Brain pericyte (primary cell): ENCODE measurements around the gene PDPR.
"Not testable (repeated sequence)": the region's sequence is repeated elsewhere in the genome, so short reads cannot be mapped to it uniquely, and the experiment has no call there.

Experiments used
- DNase-seq: peaks from one replicate; pipeline ENCODE4 v3.0.0-alpha.2; 2012; ENCODE audit warnings: low read depth, low spot score

Gene PDPR

DNA sequence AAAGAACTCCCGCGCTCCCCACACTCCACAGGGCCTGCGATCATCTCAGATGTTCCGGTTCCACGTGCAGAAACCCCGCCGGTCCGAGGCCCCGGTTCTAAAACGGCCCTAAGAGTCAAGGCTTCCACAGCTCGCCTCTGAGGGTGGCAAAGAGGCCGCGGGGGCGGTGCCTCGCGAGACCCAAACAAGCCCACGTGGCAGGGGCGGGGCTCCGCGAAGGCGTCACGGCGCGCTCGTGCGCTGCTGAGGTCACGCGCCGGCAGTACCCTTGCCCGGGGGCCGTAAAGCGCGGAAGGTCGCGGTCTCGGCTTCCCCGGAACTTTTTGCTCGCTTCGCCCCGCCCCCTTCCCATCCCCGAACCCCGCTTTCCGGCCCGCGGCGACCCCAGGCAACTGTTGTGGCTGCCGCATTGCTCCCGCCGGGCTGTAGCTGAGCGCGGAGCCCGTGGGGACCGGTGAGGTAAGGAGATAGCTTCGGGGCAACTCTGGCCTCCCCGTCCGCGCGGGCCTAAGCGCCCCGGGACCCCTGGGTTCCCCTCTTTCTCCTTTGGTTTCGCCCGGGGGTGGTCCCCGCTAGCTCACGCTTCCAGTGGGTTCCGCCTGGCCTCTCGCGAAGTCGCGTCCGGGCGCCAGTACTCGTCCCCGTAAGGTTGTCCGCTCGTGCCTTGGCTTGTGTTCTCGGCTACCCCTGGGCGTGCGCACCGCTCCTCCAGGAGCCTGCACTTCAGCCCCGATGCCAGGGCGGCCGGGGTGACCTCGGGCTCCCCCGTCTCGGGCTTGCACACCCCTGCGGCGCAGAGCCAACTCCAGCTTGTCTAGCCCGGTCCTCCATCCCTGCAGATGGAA lies at the start of gene PDPR:
Gene PDPR, plus strand, starts transcription at position 351 of the 845 bp plus-strand sequence. CDS start 6,161 bp downstream, outside the sequence.
- DNase-seq = peak; percentile 69

DNA sequence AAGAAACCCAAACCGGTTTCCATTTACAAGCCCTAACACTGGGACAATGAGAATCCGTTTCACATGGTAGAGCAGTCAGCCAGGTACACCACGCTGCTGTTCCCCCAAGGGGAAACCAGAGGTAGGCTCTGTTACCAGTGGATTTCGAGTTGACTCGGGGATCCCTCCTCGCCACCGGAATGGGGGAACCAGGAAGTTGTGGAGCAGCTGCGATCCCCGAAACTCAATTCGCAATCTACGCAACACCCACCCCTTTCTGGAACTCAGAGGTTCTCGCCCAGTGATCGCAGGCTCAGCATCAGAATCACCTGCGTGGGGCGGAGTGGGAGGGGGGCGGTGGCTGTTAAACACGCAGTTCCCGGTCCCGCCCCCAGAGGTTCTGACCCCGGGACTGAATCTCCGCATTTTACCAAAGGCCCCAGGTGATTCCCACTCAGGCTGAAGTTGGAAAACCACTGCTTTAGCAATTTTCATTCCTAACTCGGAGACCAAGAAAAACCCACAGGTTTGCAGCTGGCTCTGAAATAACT lies 49.2 kb upstream of the PDPR start:
- DNase-seq = not testable (repeated sequence)

DNA sequence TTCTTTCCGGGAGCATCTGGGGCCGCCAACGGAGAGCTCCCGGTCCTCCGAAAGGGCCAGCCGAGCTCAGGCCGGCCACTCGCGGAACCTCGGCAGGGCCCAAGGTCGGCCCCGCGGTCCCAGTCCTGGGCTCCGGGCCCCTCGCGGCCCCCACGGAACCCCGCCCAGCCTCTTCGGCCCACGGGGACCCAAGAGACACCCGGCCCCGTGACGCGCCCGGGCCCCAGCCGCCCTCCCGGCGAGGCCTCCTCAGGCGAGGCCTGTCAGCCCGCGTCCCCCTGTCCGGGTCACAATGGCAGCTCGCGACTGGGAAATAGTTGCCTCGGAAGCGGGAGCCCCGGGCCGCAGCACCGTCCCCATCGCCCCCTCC lies 48.8 kb upstream of the PDPR start:
- not testable (repeated sequence) for DNase-seq

DNA sequence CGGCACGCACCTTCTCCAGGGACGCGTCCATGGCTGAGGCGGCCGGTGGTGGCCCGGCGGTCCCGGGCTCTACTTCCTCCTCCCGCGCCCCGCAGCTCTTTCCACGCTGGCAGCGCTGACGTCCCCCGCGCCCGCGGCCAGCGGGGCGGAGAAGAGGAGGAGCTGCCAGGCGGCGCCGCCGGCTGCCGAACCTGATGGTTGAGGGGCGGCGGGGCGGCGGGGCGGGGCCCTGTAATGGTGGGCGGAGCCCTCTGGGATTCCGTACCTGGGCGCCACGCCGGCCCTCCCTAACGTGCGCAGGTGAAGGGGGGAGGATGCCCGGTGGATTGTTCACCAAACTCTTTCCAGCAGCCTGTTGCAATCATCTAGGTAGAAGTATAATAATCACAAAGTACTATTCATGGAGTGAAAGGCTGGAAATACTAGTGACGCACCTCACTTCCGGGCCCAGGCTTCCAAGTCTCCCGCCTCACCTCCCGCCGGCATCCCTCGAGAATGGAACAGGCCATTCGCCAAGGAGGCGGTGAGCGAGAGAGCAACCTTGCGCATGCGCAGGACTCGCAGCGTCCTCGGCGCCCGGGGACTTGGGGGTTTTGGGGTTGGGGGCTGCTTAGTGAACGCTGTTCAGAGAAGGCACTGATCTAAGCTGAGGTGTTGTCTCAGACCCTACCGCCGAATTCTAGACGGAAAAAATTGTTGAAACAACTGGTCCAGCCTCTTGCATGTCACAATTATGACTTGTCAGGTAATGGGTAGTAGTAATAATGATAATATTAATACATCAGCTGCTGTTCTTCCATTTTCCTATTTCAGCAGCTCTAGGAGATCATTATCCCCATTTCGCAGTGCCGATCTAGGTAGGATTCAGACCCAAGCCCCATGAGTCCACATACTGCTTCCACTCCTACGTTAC lies 48.1 kb upstream of the PDPR start:
- DNase-seq = peak; percentile 41

DNA sequence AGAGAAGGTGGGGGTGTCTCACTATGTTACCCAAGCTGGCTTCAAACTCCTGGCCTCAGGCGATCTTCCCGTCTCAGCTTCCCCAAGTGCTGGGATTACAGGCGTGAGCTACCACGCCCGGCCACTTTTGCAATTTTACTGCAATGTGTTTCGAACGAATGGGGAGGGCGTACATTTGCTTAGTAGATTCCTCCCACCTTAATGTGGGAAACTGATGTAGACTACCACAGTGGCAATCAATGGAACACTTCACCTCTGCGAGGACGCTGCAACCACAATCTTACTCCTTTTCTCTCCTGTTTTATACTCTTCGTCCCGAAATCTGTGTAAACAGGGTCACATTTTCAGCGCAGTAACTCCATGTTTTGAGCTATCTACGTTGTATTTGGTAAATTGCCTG lies 47.4 kb upstream of the PDPR start:
- DNase-seq = not testable (repeated sequence)

DNA sequence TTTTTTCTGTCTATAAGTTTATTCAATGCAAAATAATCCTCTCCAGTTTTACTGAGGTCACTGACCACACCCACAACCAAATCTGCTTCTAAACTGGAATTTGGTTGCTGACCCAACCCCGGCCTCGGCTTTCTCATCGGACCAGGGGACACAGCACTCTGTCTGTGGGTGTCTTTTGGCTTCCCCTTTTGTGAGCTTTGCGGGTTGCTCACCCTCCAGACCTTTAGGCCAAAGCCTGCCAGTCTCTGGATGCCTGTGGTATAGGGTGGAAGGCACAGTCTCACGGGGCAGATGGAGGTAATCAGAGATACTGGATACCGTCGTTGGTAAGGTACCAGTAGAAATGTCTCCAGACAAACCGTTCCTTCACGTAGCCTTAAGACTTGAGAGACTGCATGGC lies 35.1 kb upstream of the PDPR start:
- not testable (repeated sequence) for DNase-seq

DNA sequence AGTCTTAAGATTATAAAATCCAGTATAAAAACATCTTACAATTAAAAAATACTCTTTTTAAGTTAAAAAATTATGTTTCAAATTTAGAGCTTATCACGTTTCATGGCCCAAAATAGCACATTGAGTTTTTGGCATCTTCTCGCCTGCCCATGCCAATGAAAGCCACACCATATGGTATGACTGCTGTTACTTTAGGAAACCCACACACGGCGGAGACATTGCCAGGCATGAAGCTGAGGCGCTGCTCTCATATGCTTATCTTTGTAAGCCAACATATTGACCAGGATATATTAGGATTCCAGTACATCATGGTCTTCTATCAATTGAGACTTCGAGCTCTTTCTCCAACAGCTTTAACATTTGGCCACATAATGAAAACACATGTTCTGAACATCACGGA lies 32.9 kb upstream of the PDPR start:
- DNase-seq = not testable (repeated sequence)

DNA sequence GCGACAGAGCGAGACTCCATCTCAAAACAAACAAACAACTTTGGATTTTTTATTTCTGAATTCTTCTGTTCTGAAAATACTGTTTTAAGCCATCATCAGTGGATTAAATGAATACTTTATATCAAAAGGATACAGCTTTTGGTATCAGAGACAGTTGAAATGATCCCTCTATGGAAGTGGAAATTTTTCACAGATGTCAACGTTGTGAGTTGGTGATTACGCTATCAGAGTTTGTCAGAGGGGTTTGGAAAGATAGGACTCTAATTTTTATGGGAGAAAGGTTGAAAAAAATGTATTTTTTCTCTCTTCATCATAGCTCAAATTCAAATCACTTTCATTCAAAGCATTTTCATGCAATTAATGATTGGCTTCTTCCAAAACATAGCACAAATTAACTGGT lies 30.2 kb upstream of the PDPR start:
- DNase-seq = not testable (repeated sequence)

DNA sequence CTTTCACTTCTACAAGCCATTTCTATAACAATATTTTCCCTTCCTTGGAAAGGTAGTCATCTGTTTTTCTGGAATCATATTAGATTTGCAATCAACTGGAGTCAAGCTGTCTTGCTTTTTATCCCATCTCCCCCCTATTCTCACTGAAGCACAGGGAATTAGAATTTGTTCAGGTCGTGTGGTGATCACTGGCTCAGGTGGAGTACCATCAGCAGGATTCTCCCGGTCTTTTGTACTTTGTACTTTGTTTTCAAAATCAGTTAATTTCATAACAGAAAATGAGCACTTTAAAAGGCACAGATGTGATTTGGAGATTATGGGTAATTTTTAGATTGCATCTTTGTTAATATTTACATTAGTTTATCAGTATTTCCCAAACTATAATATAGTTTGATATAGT lies 26.0 kb upstream of the PDPR start:
- DNase-seq = not testable (repeated sequence)

DNA sequence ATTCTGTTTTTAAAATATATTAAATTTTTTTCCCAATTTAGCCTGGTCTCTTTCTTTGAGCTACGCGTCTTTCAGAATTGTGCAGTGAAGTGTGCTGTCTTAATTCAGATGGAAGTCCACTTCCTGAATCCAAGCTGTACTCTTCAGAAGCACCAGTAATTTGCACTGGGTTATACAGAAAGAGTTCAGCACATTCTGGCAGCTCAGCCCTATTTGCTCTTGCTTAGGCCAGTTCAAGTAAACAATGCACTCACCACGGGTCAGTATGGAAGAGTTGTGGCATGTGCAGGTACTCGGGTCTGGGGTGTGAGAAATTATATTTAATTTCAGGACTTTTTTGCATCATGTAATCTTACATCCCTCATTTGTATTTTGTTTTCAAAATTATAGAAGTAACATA lies 25.3 kb upstream of the PDPR start:
- not testable (repeated sequence) for DNase-seq

DNA sequence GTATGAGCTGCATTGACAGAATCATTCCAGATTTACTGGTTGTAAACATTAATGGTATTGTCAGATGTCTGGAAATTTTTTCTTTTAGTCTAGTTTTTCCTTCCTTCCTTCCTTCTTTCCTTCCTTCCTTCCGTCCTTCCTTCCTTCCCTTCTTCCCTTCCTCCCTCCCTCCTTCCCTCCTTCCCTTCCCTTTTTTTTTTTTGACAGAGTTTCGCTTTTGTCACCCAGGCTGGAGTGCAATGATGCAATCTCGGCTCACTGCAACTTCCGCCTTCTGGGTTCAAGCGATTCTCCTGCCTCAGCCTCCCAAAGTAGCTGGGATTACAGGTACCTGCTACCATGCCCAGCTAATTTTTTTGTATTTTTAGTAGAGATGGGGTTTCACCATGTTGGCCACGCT lies 24.8 kb upstream of the PDPR start:
- DNase-seq = not testable (repeated sequence)

DNA sequence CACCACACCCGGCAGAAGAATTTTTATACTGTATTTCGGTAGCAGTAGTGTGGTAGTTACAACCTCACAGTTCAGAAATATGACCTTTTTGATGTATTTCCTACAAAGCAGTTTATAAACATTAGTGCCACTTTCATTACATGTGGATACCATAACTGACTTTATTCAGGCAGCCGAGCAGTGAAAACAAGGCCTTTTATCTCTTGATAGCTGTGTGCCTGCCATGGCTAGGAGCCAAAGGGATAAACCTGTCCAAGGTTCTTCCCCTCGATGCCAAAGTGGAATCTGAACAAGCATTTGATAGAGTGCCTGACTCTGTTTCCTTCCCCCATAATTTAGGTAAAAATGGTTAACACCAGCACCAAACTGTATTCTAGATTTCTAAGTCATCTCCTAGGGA lies 23.0 kb upstream of the PDPR start:
- not testable (repeated sequence) for DNase-seq

DNA sequence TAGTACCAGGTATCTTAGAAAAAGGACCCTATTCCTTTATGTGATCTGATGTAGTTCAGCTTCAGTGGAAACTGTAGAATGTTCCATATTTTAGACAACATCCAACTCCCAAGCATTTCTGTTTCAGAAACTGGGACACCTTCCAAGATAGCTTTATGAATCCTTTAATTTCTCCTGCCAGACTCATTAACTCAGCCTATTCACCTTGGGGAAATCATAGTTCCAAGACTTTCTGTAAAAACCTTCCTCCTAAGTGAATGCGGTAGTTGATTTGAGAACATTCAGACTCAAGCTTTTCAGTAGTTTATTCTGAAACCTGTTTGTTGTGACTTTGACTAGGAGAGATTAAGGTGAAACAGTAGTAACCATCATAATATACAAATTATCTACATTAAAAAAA lies 20.0 kb upstream of the PDPR start:
- DNase-seq = not testable (repeated sequence)

DNA sequence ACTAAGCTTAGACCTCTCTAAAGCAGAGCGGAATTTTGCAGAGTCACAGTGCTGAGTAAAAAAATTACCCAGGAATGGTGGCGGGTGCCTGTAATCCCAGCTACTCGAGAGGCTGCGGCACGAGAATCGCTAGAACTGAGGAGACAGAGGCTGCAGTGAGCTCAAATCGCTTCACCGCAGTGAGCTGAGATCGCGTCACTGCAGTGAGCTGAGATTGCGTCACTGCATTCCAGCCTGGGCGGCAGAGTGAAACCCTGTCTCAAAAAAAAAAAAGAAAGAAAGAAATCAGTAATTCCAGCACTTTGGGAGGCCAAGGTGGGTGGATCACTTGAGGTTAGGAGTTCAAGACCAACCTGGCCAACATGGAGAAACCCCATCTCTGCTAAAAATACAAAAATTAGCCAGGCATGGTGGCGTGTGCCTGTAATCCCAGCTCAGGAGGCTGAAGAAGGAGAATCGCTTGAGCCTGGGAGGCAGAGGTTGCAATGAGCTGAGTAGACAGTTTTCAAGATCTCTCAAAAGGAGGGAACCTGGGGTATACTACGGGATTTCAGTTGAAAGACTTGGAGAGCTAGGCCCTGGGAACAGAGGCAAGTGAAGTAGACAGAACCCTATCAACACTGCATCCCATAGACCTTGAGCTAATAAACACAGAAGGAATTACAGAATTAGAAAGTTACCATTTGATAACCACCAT lies 4.4 kb upstream of the PDPR start:
- not testable (repeated sequence) for DNase-seq

DNA sequence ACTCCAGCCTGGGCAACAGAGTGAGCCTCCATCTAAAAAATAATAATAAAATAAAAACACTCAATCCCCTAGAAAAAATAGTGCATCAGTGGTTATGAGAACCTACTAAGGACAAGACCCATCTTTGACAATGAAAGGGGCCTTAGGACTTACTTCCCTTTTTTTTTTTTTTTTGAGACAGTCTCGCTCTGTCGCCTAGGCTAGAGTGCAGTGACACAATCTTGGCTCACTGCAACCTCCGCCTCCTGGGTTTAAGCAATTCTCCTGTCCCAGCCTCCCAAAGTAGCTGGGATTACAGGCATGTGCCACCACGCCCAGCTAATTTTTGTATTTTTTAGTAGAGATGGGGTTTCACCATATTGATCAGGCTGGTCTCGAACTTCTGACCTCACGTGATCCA lies 2.0 kb upstream of the PDPR start:
- DNase-seq = not testable (repeated sequence)

DNA sequence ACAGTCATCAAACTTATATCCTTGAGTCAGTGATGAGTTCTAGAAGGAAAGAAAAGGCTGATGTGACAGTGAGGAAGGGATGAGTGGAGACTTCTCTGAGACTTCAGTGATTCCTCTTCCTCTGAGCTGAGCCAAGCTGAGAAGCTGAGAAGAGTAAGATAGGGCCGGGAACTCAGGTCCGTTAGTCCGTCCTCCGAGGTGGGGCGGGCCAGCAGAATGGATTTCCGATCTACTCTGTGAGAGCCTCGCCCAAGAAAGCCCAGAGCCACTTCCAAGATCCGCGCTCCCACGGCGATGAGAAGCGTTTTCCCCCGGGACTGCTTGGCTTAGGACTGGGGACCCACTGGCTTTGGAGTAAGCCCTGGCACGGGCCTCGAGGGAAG lies 542 bp upstream of the PDPR start:
- DNase-seq = not testable (repeated sequence)

DNA sequence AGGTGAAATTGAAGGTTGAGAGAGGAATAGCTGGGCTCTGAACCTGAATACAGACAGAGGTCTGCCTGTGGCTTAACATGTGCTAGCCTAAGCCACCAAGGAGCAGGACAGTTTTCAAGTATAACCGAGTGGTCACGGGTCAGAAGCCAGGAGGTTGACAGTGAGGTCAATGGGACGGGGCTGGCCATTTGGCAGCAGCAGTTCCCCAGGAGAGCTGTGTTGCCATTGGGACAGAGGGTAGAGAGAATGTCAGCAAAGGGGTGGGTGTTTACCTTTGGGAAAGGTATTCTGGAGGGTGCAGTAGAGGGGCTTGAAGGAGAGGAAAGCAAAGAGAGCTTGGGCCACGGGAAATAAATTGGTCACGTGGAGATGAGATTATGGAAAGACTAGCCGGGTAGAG lies 4.2 kb downstream of the PDPR start:
- not testable (repeated sequence) for DNase-seq

DNA sequence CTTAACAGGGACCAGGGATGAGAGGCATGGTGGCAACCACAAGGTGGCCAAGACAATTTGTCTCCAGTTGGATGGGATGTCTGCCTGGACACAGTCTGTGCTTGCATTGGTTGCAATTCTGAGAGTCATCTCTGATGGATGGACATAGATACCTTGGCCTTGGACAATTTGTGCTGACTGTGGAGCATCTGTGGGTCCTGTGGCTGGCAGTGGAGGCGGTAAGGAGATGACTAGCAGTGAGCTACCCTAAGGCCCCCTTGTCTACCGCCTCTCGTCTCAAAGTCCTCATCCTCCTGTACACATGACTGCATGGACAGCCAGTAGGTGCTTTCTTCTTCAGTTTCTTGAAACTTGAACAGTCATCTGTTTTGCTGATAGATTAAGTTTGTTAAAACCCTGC lies 4.6 kb downstream of the PDPR start:
- DNase-seq = not testable (repeated sequence)

DNA sequence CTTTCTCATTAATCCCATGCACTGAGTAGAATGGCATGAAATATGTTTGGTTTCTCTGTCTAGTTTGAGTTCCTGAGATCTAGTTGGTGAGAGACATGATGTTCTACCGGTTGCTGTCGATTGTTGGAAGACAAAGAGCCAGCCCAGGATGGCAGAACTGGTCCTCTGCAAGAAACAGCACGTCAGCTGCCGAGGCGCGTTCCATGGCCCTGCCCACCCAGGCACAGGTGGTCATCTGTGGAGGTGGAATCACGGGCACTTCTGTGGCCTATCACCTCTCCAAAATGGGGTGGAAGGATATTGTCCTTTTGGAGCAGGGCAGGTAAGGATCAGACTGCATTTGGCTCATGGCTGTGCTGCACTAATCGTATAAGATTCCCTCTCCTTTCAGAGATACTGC lies 6.3 kb downstream of the PDPR start:
- not testable (repeated sequence) for DNase-seq

DNA sequence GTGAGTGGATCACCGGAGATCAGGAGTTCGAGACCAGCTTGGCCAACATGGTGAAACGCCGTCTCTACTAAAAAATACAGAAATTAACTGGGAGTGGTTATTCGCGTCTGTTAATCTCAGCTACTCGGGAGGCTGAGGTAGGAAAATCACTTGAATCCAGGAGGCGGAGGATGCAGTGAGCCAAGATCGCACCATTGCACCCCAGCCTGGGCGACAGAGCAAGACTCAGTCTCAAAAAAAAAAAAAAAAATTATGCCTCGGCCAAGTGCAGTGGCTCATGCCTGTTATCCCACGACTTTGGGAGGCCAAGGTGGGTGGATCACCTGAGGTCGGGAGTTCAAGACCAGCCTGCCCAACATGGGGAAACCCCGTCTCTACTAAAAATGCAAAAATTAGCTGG lies 9.7 kb downstream of the PDPR start:
- not testable (repeated sequence) for DNase-seq

DNA sequence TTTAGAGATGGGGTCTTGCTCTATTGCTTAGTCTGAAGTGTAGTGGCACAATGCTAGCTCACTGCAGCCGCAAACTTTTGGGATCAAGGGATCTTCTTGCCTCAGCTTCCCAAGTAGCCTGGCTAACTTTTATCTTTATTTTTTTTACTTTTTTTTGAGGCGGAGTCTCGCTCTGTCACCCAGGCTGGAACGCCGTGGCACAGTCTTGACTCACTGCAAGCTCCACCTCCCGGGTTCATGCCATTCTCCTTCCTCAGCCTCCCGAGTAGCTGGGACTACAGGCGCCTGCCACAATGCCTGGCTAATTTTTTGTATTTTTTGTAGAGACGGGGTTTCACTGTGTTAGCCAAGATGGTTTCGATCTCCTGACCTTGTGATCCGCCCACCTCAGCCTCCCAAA lies 12.1 kb downstream of the PDPR start:
- not testable (repeated sequence) for DNase-seq

DNA sequence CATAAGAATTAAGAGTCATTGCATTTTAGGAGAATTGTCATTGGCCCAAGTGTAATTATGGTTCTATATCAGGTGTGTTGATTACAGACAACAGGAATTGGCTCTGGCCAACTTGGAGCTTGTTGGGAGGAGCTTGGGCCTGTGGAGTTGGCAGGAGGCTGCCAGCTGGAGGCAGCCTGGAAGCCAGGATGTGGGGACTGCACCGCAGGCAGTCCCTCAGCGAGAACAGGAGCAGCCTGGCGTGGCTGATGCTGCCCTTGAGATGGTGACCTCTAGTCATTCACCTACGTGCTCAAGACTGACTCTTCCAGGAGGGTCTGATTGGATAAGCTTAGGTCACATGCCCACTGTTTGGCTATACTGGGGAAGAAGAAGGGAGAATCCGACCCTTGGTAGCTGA lies 13.6 kb downstream of the PDPR start:
- DNase-seq = not testable (repeated sequence)
